Limb (tissue), 2 donors: ENCODE measurements around the gene OR5AP2.
"Not testable (repeated sequence)": the region's sequence is repeated elsewhere in the genome, so short reads cannot be mapped to it uniquely, and the experiment has no call there.

Experiments used
- DNase-seq, 2 donors: peaks; one replicate each; pipeline ENCODE4 v3.0.0-alpha.2; 2016; ENCODE audit errors: extremely low spot score in 2 of 2

Gene OR5AP2

DNA sequence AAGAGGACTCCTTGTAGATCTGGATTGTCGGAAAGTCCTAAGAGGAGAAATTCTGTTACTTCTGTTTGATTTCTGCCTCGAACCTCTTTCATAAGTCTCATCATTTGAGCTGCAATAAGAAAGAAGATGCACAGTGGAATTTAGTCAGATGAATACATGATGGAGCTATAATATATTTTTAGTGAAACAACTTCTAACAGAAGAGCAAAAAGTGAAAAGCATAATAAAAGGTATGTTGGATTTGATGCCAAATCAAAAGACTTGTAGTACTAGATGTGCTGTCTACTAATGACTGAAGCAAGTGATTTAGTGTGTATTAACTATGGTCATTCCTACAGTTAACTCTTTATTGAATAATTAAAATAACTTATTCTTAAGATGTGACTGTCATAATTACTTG lies at the start of gene OR5AP2:
Gene OR5AP2, minus strand, starts transcription at position 101 of the 400 bp plus-strand sequence. Its CDS starts 0 bp downstream, at position 101.
- no peak for DNase-seq

DNA sequence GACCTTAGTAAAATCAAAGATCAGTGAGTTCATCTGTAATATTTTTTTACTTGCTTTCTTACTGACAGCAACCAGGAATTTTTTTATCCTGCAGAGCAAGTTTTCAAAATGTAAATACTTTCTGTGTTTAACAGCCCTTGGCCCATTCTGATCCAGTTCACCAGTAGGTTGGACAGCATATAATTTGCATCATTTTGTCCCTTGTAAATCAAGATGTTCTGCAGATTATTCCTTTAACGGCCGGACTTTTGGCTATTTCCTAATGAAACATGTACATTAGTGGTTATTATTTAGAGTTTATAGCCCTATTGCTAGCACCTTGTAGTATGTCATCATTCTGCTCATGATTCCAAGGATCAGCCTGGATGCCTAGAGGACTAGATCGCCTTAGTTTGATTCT lies 48.9 kb upstream of the OR5AP2 start:
- not testable (repeated sequence) for DNase-seq

DNA sequence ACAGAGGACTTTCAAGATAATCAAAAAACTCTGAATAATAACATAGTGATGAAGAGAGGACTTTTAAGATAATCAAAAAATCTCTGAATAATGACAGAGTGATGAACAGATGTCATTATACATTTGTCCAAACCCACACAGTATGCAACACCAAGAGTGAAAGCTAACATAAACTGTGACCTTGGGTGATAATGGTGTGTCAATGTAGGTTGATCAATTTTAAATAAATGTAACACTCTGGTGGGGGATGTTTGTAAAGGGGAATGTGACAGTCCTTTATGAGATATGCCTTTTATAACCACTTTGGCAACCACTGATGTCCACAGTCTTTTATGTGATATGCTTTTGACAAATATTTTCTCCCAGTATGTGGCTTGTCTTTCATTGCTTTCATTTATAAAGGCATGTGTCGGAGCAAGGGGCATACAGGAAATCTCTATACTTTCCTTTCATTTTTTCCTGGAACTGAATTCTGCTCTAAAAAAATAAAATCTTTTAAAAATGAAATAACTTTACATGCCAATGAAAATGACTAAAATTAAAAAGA lies 46.4 kb upstream of the OR5AP2 start:
- no peak for DNase-seq

DNA sequence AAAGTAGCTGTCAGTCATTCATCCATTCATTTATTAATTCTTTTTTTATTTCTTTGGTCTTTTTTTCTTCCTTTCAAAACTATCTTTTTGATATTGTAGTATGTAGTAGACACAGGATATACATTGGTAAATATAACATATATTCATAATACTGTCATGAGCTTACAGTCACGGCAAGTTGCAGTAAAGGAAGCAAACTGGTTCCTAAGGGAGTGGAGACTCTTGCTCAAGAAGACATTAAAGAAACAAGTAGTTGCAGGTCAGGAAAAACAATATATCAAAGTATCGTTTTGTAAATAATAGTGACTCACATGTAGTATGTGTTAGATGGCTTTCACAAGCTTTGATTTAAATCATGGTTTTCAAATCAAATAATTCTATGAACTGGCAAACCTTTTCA lies 28.7 kb upstream of the OR5AP2 start:
- no peak for DNase-seq

DNA sequence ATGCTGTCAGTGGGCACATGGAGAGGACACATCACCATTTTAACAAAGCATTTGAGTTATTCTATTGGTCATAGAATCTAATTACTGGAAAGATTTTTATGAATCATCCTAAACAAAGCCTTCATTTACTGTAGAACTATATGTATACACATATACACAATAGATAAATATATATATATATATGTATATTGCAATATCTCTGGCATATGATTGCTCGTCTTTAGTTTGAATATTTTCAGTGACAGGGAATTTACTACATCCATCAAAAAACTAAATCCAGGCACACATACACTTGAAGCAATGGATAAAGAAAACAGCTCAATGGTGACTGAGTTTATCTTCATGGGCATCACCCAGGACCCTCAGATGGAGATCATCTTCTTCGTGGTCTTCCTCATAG lies 21.1 kb upstream of the OR5AP2 start, which contains the start of gene OR5AR1:
Gene OR5AR1, plus strand, starts transcription at position 301 of the 400 bp plus-strand sequence. Its CDS starts 0 bp downstream, at position 301.
- DNase-seq = no peak

DNA sequence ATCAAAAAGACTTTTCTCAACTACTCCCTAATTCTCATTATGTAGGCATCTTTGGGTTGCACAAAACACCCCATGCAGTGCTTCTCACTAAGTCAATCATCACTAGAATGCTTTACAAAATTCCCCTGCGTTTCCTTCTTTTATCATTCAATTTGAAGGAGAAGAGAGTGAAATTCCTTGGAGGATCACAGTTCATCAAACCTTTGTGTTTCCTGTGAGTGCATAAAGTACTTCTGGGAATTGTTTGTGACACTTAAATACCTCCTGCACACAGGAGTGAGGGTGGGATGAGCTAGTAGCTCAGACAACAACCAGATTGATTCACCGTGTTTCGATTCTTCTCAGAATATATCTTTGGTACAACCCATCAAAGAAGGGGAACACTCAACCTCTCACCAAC lies 17.5 kb upstream of the OR5AP2 start:
- no peak for DNase-seq

DNA sequence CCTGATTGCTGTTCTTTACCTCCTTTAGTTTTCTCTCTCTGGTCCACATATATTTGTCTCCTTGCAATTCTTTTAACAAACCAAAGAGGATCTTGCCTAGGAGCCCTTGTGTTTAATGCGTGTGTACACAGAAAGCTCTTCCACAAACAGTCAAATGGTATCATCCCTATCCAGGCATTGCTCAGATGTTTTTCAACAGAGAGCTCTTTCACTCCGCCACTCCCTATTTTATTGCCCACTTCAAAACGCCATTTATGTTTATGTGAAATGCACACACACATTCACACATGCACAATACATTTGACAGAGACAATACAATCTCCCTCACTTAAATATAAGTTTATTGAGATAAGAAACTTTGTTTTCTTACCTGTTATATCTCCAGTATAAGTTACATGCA lies 4.7 kb downstream of the OR5AP2 start:
- no peak for DNase-seq

DNA sequence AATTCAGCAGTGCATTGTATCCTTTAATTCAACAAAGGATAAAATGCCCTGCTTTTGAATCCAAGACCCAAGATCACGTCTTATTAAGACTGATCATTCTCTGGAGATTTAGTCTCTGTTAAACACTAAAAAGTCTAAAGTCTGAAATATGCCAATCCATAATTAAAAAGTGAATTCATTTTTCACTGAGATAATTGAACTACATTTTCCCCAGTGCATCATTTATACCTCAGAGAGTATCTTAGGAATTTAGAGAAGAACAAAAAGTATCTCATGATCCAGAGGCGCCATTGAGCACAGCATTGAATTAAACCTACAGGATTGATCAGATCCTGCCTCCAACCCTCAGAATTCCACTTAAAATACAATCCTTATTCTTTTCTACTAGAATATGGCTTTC lies 5.4 kb downstream of the OR5AP2 start:
- DNase-seq = no peak

GRCh38 chr11:56632329-56632728 lies 9.9 kb downstream of the OR5AP2 start:
- no peak for DNase-seq

DNA sequence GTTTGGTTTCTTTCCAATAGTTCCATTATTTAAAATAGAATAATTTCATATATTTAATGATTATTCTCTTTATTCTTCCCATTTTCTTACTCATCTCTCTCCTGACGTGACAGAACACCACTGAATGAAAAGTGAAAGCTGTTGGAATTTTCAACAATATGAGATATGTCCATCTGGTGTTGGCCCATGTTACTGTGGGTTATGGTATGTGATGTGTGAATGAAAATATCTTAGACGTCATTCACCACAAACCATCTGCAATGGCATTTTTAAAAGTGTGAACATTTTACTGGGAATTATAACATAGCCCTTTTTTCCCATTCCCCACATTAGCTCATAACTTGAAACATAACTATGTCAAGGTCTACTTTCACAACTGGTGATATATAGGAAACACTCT lies 16.3 kb downstream of the OR5AP2 start:
- no peak for DNase-seq

DNA sequence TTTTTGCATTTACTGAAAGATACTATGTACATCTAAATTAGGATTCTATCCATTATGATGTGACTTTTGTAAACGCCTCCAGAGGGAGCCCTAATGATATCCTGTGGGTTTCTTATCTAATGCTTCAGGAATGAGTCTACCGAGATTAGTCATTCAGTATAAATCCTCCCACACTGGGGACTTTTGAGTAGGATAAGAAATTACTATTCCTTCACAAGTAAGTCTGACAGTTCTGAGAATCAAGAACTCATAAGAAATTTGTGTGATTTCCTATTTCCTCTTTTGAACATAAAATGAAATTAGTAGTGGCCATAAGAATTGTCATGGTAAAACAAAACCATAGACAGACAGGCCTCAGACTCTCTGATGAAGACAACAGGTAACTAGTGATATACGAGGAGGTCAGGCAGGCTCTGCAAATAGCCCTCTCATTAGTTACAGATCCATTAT lies 17.6 kb downstream of the OR5AP2 start:
- peak in 1 of 2 donors; percentile 21 for DNase-seq

GRCh38 chr11:56611174-56611573 lies 31.1 kb downstream of the OR5AP2 start:
- DNase-seq = no peak

DNA sequence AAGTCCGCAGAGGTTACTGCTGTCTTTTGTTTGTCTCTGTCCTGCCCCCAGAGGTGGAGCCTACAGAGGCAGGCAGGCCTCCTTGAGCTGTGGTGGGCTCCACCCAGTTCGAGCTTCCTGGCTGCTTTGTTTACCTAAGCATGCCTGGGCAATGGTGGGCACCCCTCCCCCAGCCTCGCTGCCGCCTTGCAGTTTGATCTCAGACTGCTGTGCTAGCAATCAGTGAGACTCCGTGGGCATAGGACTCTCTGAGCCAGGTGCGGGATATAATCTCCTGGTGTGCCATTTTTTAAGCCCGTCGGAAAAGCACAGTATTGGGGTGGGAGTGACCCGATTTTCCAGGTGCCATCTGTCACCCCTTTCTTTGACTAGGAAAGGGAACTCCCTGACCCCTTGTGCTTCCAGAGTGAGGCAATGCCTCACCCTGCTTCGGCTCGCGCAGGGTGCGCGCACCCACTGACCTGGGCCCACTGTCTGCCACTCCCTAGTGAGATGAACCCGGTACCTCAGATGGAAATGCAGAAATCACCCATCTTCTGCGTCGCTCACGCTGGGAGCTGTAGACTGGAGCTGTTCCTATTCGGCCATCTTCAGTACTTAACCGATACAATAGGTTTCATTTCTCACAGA lies 50.0 kb downstream of the OR5AP2 start:
- not testable (repeated sequence) for DNase-seq
